ENCODE data around the gene RBM17. TPM values are rescaled to one million over a fixed set of nuclear protein-coding genes. Genes with fewer than 3 reads are reported as not detected.

Gene RBM17
- total RNA-seq, 6 experiments from 2014 or later = 11.9 to 40.6 (median 28.1) TPM

DNA sequence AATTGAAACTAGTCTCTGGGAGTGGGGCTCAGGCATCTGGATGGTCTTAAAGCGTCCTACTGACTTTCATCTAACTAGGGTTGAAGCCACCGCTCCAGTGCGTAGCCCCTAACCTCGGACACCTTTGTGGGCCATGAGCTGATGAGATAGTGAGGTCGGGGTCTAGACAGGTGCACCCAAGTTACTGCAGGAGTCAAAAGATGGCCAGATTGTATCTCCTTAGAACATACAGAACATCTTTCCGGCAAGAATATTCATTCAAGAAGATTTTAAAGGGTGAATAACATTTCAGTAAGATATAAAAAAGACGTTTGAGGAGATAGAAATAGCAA, 20.6 kb downstream of the RBM17 start:
- Histone ChIP-seq H3K9me3 (no peaks in the 10 kb centered on the region), H3K36me3 (peaks cover 0 to 80% (median 27%) of the 10 kb centered on the region in 4 donors), H3K27ac (no peak overlapping the region), H3K4me3 (no peak overlapping the region), H3K27me3 (no peaks in the 10 kb centered on the region), H3K4me1 (peaks cover 0 to under 1% (median 0%) of the 10 kb centered on the region in 4 donors)
- ATAC-seq (no peak), DNase-seq (no peak)
- no peak for TF ChIP-seq POLR2A (IDR thresholded peaks at IDR 0.05)
- TF ChIP-seq, protein P1, sequence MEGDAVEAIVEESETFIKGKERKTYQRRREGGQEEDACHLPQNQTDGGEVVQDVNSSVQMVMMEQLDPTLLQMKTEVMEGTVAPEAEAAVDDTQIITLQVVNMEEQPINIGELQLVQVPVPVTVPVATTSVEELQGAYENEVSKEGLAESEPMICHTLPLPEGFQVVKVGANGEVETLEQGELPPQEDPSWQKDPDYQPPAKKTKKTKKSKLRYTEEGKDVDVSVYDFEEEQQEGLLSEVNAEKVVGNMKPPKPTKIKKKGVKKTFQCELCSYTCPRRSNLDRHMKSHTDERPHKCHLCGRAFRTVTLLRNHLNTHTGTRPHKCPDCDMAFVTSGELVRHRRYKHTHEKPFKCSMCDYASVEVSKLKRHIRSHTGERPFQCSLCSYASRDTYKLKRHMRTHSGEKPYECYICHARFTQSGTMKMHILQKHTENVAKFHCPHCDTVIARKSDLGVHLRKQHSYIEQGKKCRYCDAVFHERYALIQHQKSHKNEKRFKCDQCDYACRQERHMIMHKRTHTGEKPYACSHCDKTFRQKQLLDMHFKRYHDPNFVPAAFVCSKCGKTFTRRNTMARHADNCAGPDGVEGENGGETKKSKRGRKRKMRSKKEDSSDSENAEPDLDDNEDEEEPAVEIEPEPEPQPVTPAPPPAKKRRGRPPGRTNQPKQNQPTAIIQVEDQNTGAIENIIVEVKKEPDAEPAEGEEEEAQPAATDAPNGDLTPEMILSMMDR (IDR thresholded peaks at IDR 0.05) = no peak
- 68% methylated on average over 7 of the region's 7 CpGs for WGBS (ENCODE audit: insufficient coverage, low coverage, low lambda C conversion rate, missing lambda C conversion rate)
- intact Hi-C loops (cut with DNase I) = loop anchor here in 1 of 2 donors (10.0 kb wide), 1 partner anchor 295 kb away; no protein-coding TSS in a partner anchor

DNA sequence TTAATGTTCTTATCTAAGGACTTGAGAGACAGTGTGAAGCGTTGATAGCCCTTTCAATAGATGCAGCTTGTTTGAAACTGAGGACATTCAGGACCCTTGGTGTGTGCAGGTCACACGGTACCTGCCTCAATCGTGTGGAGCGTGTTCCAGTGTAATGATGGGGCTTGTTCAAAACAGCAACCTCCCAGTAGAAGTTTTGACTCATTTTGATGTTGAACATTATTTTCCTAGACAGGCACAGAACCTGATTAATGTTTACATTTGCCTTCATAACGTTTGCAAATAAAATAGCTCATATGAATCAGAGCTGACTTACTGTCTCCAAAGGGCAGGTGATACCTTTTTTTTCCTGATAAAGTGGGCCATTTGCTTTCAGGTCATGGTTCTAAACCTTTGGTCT, 21.3 kb downstream of the RBM17 start:
- Histone ChIP-seq H3K27ac (no peak overlapping the region), H3K27me3 (no peaks in the 10 kb centered on the region), H3K9me3 (no peaks in the 10 kb centered on the region), H3K4me3 (no peak overlapping the region), H3K4me1 (peaks cover 0 to 4% (median 0%) of the 10 kb centered on the region in 4 donors), H3K36me3 (peaks cover 0 to 84% (median 31%) of the 10 kb centered on the region in 4 donors)
- no peak for DNase-seq
- TF ChIP-seq, protein P1 (IDR thresholded peaks at IDR 0.05) = no peak
- TF ChIP-seq POLR2A (IDR thresholded peaks at IDR 0.05) = no peak
- 71% methylated on average over 4 of the region's 5 CpGs for WGBS (ENCODE audit: insufficient coverage, low coverage, low lambda C conversion rate, missing lambda C conversion rate)
- ATAC-seq = no peak
- intact Hi-C loops (cut with DNase I) = loop anchor here in 1 of 2 donors (5.0 kb wide), 1 partner anchor 292 kb away; no protein-coding TSS in a partner anchor

DNA sequence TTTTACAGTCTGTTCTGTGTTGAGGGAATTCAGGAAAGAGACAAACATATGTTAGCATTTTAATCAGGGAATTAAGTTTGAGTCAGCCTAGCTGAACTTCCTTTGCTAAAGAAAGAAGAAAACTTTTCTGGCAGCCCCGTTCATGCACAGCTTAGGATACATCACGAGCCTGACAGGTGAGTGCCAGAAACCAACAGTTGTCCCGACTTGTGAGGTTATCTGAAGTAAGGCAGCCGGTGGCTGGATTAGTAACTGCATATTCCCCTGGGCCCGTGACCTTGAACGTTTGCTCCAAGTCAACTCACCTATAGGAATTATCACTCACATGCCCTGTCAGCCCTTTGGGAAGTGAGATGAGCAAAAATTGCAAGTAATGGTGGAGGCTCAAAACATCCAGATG, 24.1 kb downstream of the RBM17 start:
- 82% methylated on average over 5 of the region's 6 CpGs for WGBS (ENCODE audit: insufficient coverage, low coverage, low lambda C conversion rate, missing lambda C conversion rate)
- no peak for DNase-seq
- H3K36me3 ChIP-seq = peaks cover 0 to 70% (median 31%) of the 10 kb centered on the region in 4 donors
- H3K4me3 ChIP-seq = no peak overlapping the region
- intact Hi-C loops (cut with DNase I) = loop anchor here in 1 of 2 donors (5.0 kb wide), 1 partner anchor 289 kb away; no protein-coding TSS in a partner anchor
- no peaks in the 10 kb centered on the region for H3K9me3 ChIP-seq
- H3K27me3 ChIP-seq = no peaks in the 10 kb centered on the region
- no peak for ATAC-seq
- H3K4me1 ChIP-seq = peaks cover 0 to 4% (median 0%) of the 10 kb centered on the region in 4 donors
- no peak for TF ChIP-seq POLR2A (IDR thresholded peaks at IDR 0.05)
- TF ChIP-seq, protein P1 (IDR thresholded peaks at IDR 0.05) = no peak
- no peak overlapping the region for H3K27ac ChIP-seq

DNA sequence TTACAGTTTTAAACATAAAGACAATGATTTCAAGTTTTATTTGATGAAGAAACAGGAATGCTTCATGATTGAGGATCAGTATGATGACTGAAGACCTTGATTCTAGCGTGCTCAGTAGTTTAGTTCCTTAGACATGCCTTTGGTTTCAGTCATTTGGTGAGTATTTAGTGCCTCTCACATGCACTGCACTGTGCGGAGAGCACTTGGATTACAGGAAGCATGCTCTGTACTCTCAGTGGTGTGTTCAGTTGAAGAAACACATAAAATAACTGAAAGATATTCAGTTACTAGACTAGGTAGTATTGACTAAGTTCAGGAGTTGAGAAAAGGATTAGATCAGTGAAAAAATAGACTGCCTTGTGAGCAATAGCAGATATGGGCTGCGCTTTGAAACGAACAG, 25.5 kb downstream of the RBM17 start:
- DNase-seq (no peak), ATAC-seq (no peak)
- H3K4me1 ChIP-seq = peaks cover 0 to 4% (median 0%) of the 10 kb centered on the region in 4 donors
- no peaks in the 10 kb centered on the region for H3K9me3 ChIP-seq
- no peaks in the 10 kb centered on the region for H3K27me3 ChIP-seq
- no peak for TF ChIP-seq POLR2A (IDR thresholded peaks at IDR 0.05)
- TF ChIP-seq, protein P1 (IDR thresholded peaks at IDR 0.05) = no peak
- 88% methylated on average over 4 of the region's 4 CpGs for WGBS (ENCODE audit: insufficient coverage, low coverage, low lambda C conversion rate, missing lambda C conversion rate)
- H3K27ac ChIP-seq = peak overlapping the region; percentile 2 to 9 (median 7)
- intact Hi-C loops (cut with DNase I) = loop anchor here in 1 of 2 donors (5.0 kb wide), 1 partner anchor 288 kb away; no protein-coding TSS in a partner anchor
- H3K4me3 ChIP-seq = no peak overlapping the region
- H3K36me3 ChIP-seq = peaks cover 0 to 61% (median 30%) of the 10 kb centered on the region in 4 donors
